ENCODE measurements around the gene MYLK2.
A peak's percentile ranks its signal among the peaks of the same experiment; 100 is the strongest.

The MYLK2 gene

GRCh38 chr20:31872406-31872805 is 53.2 kb downstream of the MYLK2 start:
- DNase-seq (ENCODE audit: low read depth) = no peak

GRCh38 chr20:31875671-31876070 is 56.5 kb downstream of the MYLK2 start:
- DNase-seq (ENCODE audit: low read depth) = no peak

GRCh38 chr20:31877684-31878083 is 58.5 kb downstream of the MYLK2 start:
- no peak for DNase-seq (ENCODE audit: low read depth)

GRCh38 chr20:31879143-31879987 is 60.2 kb downstream of the MYLK2 start:
- DNase-seq (ENCODE audit: low read depth) = peak; percentile 96

GRCh38 chr20:31881945-31882344 is 62.8 kb downstream of the MYLK2 start:
- DNase-seq (ENCODE audit: low read depth) = no peak

GRCh38 chr20:31883829-31884228 is 64.7 kb downstream of the MYLK2 start:
- no peak for DNase-seq (ENCODE audit: low read depth)

Data from iris pigment epithelial cell (primary cell).